ENCODE results near the gene PSMD11. TPM values are rescaled to one million over a fixed set of nuclear protein-coding genes. Genes with fewer than 3 reads are reported as not detected.

Gene PSMD11
- total RNA-seq, 1 experiment from 2014 or later: 169 TPM

DNA sequence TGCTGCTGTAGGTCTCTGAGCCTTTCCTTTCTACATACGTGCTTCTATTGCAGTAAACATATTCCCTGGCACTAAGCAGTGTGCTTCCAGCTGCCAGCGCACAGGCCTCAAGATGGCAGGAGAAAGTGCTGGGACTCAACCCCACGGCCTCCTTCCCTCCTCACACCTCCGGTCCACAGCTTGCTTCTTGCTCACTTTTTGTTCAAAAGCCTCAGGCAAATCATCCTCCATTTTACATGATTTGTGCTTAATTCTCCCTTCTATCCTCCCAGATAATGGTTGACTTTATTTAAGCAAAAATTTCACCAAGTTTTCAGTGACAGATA is 47.9 kb downstream of the PSMD11 start:
- Histone ChIP-seq H3K9ac (ENCODE audit: extremely low read depth, insufficient read length, low read length) (no peak overlapping the region), H3K18ac (ENCODE audit: insufficient read length, low read depth, low read length) (no peak overlapping the region), H3K56ac (ENCODE audit: insufficient read length, low read depth, low read length) (no peak overlapping the region), H3K23ac (ENCODE audit: insufficient read length, low read depth, low read length) (no peak overlapping the region), H4K5ac (ENCODE audit: insufficient read length, low read depth, low read length) (no peak overlapping the region), H2AFZ (ENCODE audit: low read length) (no peak overlapping the region), H2BK12ac (ENCODE audit: insufficient read length, low read depth, low read length) (no peak overlapping the region), H3K9me3 (ENCODE audit: control insufficient read depth, low read depth, low read length) (no peaks in the 10 kb centered on the region), H3K79me1 (ENCODE audit: insufficient read depth, low read depth, low read length, poor library complexity, severe bottlenecking) (peaks cover 3% of the 10 kb centered on the region), H3K4ac (ENCODE audit: low read depth, low read length) (no peak overlapping the region), H2BK120ac (ENCODE audit: low read depth, low read length, poor library complexity, severe bottlenecking) (no peak overlapping the region), H3K27ac (ENCODE audit: insufficient read length, low read depth, low read length) (no peak overlapping the region), H3K4me2 (ENCODE audit: insufficient read depth, insufficient read length, low read length) (no peak overlapping the region), H3K79me2 (ENCODE audit: insufficient read depth, low read length) (no peaks in the 10 kb centered on the region), H4K8ac (replicated peaks; ENCODE audit: insufficient read length, low read depth, low read length) (no peak overlapping the region), H2AK5ac (ENCODE audit: insufficient read length, low read length) (no peak overlapping the region), H3K4me1 (ENCODE audit: insufficient read depth, low read length) (peaks cover 5% of the 10 kb centered on the region; the same call in 1 of the 2 replicates), H3K14ac (ENCODE audit: insufficient read depth, low read length) (no peak overlapping the region), H2BK20ac (ENCODE audit: low read depth, low read length, poor library complexity, severe bottlenecking) (no peak overlapping the region), H2BK5ac (ENCODE audit: insufficient read length, low read length) (no peak overlapping the region), H3K27me3 (ENCODE audit: insufficient read depth, low read length) (no peaks in the 10 kb centered on the region), H4K20me1 (ENCODE audit: control insufficient read depth, insufficient read depth, insufficient read length) (no peaks in the 10 kb centered on the region), H3T11ph (ENCODE audit: low read length) (no peak overlapping the region), H3K23me2 (ENCODE audit: insufficient read length, low read depth, low read length, poor library complexity, severe bottlenecking) (peaks cover 8% of the 10 kb centered on the region), H2BK15ac (ENCODE audit: low read depth, low read length) (no peak overlapping the region), H4K91ac (ENCODE audit: insufficient read length, low read depth, low read length) (no peak overlapping the region)
- H3K36me3 Mint-ChIP-seq (ENCODE audit: insufficient read depth in 1 of 3, low read depth in 3 of 3): peaks cover 15 to 27% (median 23%) of the 10 kb centered on the region in 3 experiments
- H3K9me3 Mint-ChIP-seq: no peaks in the 10 kb centered on the region
- H3K27ac Mint-ChIP-seq: peak overlapping the region; percentile 45 to 76 (median 68); a peak in 3 of 7 replicates
- TF ChIP-seq, protein P1, sequence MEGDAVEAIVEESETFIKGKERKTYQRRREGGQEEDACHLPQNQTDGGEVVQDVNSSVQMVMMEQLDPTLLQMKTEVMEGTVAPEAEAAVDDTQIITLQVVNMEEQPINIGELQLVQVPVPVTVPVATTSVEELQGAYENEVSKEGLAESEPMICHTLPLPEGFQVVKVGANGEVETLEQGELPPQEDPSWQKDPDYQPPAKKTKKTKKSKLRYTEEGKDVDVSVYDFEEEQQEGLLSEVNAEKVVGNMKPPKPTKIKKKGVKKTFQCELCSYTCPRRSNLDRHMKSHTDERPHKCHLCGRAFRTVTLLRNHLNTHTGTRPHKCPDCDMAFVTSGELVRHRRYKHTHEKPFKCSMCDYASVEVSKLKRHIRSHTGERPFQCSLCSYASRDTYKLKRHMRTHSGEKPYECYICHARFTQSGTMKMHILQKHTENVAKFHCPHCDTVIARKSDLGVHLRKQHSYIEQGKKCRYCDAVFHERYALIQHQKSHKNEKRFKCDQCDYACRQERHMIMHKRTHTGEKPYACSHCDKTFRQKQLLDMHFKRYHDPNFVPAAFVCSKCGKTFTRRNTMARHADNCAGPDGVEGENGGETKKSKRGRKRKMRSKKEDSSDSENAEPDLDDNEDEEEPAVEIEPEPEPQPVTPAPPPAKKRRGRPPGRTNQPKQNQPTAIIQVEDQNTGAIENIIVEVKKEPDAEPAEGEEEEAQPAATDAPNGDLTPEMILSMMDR (conservative IDR thresholded peaks at IDR 0.05): no peak
- no peaks in the 10 kb centered on the region; the same call in 1 of the 2 replicates for H3K27me3 Mint-ChIP-seq (ENCODE audit: low read depth)
- H3K4me3 Mint-ChIP-seq: peak overlapping the region in 1 of 2 experiments; percentile 14; a peak in 1 of 5 replicates
- no CpG with 5 or more reads among the region's 4 CpGs for WGBS (ENCODE audit: extremely low coverage, insufficient read length, low lambda C conversion rate)
- no peak for DNase-seq
- H3K4me1 Mint-ChIP-seq: peaks cover 41 to 51% of the 10 kb centered on the region in 2 experiments
